ENCODE measurements around the gene BANP.
"Not testable (repeated sequence)": the region's sequence is repeated elsewhere in the genome, so short reads cannot be mapped to it uniquely, and the experiment has no call there.

Gene BANP

DNA sequence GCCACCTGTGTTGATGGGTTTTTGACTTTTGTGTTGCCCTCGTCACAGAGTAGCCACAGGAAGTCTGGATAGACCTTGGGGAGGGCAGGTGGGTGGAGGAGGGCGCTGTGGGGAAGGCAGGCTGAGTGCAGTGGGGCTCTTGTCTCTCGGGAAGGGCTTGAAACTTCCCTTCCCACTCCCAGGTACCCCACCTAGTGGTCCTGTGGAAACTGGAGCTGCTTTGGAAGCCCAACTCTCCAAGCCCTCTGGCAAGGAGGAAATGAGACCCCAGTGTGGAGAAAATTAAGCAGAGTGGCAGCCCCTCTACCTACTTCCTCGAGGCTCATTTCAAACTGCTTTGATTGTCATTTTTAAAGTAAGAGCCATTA lies 24.1 kb upstream of the BANP start:
- no peak for DNase-seq (ENCODE audit: low spot score)

DNA sequence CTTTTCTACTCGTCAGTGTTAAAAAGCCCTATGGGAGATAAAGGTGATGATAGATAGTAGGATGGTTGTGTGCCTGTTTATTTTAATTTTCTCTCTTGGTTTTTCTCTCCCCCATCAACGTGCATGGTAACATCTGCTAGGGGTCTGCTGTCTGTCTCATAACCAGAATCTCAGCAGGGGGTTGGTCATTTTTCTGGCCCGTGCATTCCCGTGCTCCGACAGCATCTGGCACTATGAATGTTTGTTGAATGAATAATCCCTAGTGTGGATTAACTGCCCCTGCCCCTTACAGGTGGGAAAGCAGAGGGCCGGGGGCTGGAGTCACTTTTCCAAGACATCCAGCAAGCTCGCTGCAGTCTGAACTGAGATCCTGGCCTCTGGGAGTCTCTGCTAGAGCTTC lies 21.2 kb upstream of the BANP start:
- no peak for DNase-seq (ENCODE audit: low spot score)

DNA sequence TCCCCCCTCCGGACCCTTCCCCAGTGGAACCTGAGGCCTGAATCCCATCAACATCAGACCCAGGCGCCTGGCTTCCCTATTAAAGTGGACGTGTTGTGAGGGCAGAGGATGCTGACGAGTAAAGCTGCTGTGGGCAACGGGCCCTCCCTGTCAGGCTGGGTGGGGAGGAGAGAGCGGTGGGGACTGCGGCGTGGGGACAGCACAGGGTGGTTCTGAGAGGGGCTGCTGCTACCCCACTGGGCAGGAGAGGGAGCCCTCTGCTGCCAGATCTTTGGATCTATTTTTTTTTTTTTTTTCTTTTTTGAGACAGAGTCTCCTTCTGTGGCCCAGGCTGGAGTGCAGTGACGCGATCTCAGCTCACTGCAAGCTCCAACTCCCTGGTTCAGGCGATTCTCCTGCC lies 20.8 kb upstream of the BANP start:
- DNase-seq (ENCODE audit: low spot score), result peak; percentile 46

GRCh38 chr16:87931504-87931903 lies 19.7 kb upstream of the BANP start:
- peak; percentile 83 for DNase-seq (ENCODE audit: low spot score)

- not testable (repeated sequence) for DNase-seq (ENCODE audit: low spot score)
Observed at GRCh38 chr16:87932475-87933139, 18.6 kb upstream of the BANP start.

- no peak for DNase-seq (ENCODE audit: low spot score)
Observed at GRCh38 chr16:87933140-87933495, 18.1 kb upstream of the BANP start.

DNA sequence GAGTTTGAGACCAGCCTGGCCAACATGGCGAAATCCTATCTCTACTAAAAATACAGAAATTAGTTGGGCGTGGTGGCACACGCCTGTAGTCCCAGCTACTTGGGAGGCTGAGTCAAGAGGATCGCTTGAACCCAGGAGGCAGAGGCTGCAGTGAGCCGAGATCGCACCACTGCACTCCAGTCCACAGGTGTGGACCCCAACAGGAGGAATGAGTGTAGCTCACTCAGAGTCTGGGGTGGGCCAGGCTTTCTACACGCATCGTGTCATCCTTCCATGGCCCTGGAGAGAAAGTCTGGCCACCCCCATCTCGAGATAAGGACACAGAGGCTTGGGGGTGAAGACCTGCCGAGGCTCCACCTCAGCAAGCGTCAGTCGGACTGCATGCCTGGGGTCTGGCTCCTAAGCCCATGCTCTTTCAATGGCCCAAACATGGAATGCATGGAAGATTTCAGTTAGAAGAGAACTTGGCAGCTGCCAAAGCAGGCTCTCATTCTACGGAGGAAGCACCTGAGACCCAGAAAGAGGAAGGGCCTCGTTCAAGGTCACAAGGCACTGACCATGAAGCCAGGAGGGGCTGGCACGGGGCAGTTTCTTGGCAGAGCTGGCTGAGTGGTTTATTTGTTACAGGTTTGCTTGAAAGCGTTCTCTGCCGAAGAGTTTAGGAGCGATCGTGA lies 16.3 kb upstream of the BANP start:
- DNase-seq (ENCODE audit: low spot score), result not testable (repeated sequence)

GRCh38 chr16:87936016-87936374 lies 15.2 kb upstream of the BANP start:
- not testable (repeated sequence) for DNase-seq (ENCODE audit: low spot score)

DNA sequence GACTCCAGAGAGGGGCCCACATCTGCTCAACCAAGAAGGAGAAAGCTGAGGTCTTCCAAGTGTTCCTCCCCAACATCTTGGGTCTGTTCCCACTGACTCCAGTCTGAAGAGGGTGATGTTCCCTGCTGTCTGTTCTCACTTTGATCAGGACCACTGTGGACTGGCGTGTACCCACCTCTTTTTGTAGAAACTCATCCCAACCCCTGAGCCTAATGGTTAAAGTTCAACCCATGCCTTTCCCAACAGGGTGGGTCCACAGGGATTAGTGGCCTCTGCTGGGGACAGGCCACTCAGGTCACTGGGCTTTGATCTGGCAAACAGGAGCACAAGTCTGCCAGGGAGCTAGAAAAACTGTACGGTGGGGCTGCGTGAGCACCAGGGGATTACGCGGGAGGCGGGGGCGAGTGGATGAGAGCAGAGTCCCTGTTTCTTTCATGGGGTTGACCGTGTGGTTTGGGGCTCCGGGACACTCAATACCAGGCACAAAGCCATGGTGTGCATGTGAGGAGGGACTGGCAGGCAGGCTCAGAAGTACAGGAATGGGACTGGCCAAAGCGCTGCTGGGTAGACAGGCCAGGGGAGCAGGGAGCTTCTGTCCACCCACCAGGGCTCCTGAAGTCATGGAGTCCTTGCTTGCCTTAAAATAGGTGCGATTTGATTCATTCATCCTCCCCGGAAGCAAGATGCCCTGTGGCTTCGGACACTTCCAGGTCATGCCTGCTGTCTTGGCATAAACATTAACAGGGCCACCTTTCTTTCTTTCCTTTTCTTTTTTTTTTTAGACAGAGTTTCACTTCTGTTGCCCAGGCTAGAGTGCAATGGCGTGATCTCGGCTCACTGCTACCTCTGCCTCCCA lies 14.6 kb upstream of the BANP start, which contains the start of gene CA5A:
Gene CA5A, minus strand, starts transcription at position 155 of the 856 bp plus-strand sequence. Its CDS starts 79 bp downstream, at position 76.
- DNase-seq (ENCODE audit: low spot score), result no peak

DNA sequence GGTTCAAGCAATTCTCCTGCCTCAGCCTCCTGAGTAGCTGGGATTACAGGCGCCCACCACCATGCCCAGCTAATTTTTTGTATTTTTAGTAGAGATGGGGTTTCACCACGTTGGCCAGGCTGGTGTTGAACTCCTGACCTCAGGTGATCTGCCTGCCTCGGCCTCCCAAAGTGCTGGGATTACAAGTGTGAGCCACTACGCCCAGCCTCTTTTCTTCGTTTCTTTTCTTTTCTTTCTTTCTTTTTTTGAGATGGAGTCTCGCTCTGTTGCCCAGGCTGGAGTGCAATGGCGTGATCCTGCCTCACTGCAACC lies 14.0 kb upstream of the BANP start:
- not testable (repeated sequence) for DNase-seq (ENCODE audit: low spot score)

DNA sequence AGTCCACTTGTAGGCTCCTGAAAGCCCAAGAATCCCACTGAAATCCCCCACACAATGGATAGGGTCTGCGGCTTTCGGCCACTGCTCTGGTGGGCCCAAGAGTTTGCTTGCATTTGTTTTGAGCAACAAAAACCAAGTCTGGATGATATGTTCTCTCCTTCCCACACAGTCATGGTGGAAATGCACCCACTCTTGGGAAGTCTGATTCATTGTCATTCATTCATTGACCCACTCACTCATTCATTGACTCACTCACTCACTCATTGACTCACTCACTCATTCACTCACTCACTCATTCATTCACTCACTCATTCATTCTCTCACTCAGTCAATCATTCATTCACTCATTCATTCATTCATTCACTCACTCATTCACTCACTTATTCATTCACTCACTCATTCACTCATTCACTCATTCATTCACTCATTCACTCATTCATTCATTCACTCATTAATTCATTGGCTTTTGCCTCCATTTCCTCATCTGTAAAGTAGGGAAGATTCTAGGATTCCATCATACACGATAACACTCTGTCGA lies 12.8 kb upstream of the BANP start:
- DNase-seq (ENCODE audit: low spot score), result no peak

- DNase-seq (ENCODE audit: low spot score), result no peak
Observed at GRCh38 chr16:87939562-87940423, 11.4 kb upstream of the BANP start.

- DNase-seq (ENCODE audit: low spot score), result no peak
Observed at GRCh38 chr16:87942680-87943079, 8.6 kb upstream of the BANP start.

DNA sequence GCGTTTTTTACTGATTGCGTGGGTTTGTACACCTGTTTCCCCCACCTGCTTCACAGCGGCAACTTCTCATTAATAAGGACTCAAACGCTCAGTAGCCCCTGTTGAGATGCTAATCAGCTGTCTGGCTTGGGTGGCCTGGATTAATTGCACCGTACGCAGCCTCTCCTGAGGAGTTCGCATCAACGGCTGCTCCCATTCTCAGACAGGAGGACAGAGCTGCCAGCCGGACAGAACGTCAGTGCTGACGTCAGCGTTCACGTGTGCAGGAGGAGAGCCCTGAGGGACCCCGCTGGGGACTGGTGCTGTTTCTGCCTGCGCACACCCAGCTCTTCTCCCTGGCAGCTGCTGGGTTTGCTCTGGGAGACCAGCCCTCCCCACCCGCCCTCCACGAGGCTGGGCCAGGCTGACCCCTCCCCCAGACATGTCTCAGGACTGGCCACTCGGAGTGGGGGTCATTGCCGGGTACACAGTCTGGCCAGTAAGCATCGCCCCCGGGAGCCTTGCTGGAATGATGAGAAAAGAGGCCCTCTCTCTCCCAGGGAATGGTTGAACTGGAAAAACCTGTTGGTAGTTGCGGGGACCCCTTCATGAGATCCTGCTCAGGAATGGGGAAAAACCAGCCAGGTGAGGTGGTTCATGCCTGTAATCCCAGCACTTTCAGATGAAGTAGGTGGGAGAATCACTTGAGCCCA lies 5.7 kb upstream of the BANP start:
- no peak for DNase-seq (ENCODE audit: low spot score)

- no peak for DNase-seq (ENCODE audit: low spot score)
Observed at GRCh38 chr16:87946596-87947347, 4.5 kb upstream of the BANP start.

- no peak for DNase-seq (ENCODE audit: low spot score)
Observed at GRCh38 chr16:87947356-87948118, 3.7 kb upstream of the BANP start.

DNA sequence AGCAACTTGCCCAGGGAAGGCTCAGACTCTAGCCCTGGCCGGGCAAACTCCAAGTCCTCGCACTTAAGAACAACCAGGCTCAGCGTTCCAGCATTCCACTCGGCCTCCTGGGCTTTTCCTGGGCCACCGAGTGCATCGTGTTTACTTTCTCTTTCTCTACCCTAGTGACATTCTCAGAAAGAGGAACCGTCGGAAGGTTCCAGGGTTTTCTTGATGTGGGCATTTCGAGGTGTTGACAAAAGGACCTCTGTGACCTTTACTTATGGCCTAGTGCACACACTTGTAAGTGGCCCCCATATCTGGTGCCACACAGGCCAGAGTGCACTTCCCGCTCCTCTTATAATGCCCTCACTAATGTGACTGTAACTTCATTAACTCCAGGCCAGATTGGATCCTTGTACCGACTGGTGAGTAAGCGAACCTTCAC lies 3.1 kb upstream of the BANP start:
- no peak for DNase-seq (ENCODE audit: low spot score)

GRCh38 chr16:87948735-87949070 lies 2.5 kb upstream of the BANP start:
- no peak for DNase-seq (ENCODE audit: low spot score)

- no peak for DNase-seq (ENCODE audit: low spot score)
Observed at GRCh38 chr16:87949071-87949744, 2.0 kb upstream of the BANP start.
